GM19395 (cell line): ENCODE results near the gene MYO7B.
A peak's percentile ranks its signal among the peaks of the same experiment; 100 is the strongest.

Experiments used
- ATAC-seq: cut with Tn5 transposase; IDR thresholded peaks from one replicate; pipeline ENCODE4 v1.9.1; 2021; ENCODE audit warnings: mild to moderate bottlenecking, moderate library complexity; ENCODE audit not compliant: unreplicated experiment

Gene MYO7B

DNA sequence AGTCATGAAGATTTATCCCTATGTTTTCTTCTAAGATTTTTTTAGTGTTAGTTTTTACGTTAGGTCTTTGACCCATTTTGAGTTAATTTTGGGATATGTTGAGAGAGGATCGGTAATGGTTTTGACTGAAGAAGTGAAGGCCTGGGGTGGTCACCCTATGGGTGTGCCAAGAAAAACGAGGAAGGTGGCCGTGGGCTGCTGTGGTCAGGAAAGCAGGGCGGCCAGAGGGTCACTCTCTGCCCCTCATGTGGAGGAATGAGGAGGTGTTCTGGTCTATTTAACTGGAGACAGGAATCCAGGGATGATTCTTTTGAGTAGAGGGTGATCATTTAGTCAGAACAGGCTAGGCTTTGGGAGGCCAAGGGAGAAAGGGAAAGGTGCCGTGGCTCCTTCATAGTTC lies 50.7 kb downstream of the MYO7B start:
- no peak for ATAC-seq

DNA sequence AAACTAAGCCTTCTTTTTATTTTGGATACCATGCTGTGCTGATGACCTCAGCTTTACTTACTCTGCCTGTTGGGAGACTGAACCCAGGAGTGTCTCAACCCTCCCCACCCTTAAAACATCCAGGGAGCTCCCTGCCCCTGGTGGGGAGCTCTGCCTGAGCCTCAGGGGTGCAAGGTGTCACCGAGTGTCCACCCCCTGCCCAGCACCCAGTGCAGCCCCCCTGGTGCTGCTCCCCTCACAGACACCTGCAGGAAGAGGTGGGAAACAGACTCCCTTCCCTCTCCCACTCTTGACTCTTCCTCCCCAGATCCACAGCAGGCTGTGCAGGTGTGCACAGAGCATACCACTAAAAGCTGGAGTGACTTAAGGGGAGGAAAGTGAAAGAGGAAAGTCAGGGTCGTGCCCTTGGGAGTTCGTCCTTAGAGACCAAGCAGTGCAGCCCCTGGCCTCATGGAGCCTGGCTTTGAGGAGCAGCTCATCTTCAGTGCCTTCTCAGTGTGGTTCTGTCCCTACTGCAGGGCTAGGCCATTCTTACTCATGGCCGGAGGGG lies 51.3 kb downstream of the MYO7B start:
- ATAC-seq = no peak

DNA sequence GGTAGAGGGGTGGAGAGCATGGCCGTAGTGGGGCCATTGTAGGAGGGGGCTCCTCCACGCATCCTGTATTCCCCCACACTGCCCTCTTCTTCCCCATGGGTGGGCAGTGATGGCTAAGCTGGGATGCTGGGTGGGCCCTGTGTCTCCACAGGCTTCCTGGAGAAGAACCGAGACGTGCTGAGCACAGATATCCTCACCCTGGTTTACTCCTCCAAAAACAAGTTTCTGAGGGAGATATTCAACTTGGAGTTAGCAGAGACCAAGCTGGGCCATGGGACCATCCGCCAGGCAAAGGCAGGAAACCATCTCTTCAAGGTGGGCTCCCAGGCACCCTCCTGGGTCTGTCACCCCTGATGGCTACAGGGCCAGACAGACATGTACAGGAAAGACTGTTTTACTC lies 52.8 kb downstream of the MYO7B start:
- ATAC-seq = no peak

DNA sequence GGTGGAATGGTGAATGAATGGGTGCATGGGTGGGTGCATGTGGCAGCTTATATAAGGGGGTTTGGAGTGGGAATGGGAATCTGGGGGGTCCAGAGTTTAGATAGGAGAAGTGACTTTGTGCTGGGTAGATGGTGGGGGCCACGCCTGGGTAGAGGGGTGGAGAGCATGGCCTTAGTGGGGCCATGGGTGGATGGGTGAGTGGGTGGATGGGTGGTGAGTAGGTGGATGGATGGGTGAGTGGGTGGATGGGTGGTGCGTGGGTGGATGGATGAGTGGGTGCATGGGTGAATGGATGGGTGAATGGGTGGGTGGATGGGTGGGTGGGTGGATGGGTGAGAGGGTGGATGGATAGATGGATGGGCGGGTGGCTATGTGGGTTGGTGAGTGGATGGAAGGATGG lies 53.9 kb downstream of the MYO7B start:
- no peak for ATAC-seq

DNA sequence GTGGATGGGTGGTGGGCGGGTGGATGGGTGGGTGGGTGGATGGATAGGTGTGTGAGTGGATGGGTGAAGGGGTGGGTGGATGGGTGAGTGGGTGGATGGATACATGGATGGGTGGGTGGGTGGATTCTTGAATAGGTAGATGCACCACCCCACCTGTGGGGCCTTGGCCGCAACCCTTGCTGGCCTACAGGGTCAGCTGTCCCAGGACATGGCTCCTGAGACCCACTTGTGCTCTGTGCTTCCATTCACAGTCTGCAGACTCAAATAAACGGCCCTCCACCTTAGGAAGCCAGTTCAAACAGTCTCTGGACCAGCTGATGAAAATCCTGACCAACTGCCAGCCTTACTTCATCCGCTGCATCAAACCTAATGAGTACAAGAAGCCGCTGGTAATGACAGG lies 54.4 kb downstream of the MYO7B start:
- no peak for ATAC-seq

DNA sequence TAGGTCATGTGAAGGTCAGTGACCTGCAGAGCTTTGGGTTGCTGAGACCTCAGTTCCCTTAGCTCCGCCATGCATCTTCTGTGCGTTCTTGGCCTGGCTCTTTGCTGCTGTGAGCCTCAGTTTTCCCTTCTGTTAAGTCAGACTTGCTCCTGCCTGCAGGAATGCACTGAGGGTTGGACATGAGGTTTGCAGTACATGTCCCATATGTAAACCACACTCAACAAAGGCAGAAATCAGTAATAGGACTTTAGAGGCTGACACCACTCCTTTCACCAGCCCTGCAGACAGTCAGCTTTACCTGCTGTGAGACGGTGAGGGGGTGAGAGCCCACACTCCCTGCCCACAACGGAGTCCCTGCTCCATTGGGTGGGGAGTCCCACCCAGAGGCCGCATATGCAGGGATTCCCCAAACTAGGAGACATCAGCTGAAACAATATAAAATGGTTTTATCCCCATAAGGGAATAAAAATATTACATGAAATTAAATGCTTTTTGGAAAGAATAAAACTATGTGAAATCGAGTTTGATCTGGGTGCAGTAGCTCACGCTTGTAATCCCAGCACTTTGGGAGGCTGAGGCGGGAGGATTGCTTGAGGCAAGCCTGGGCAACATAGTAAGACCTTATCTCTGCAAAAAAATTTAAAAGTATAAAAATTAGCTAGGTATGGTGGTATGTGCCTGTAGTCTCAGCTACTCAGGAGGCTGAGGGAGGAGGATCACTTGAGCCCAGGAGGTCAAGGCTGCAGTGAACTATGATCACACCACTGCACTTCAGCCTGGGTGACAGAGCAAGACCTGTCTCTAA lies 55.1 kb downstream of the MYO7B start:
- ATAC-seq = no peak

DNA sequence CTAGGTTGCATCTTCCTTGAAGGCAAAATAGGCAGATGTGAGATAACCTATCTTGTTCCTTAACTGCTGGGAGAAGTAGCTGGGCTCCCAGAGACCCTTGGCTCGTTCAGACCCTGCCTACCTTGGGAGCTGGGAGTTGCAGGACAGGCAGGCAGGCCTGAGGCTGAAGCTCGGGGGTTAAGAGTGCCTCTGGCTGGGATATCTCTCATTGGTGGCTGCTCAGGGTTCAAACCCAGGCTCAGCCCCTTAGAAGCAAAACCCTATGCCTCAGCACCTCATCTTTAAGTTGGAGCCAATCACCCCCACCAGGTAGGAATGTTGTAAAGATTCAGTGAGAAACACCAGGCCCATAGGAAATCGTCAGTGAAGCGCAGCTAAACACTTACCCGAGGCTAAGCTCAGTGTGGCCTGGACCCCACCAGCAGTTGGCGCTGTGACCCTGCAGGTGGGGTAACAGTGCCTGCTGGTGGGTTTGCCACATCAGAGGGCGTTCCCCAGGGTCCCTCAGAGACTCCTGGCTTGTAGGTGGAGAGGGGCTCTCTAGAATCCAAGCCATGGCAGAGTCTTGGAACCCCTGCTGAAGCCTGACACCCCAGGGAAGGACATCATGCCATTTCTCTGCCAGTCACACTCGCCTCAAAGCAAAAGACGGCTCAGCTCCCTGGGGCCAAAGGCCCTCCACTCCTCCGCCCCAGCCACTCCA lies 55.9 kb downstream of the MYO7B start:
- peak; percentile 87 for ATAC-seq

DNA sequence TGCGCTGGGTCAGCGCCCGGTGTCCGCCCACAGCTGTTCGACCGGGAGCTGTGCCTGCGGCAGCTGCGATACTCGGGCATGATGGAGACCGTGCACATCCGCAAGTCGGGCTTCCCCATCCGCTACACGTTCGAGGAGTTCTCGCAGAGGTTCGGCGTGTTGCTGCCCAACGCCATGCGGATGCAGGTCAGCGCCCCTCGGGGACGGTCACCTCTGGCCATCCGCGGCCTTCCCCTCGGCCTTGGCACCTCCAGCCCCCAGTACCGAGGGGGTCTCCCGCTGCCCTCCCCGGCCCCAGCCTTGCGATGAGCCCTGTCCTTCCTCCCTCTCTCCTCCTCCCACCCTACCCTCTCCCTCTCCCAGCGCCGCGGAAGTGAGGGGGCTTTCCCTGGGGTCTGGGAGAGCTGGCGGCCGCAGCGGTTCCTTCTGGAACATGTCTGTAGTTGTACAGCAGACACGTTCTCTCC lies 57.3 kb downstream of the MYO7B start:
- ATAC-seq = no peak

DNA sequence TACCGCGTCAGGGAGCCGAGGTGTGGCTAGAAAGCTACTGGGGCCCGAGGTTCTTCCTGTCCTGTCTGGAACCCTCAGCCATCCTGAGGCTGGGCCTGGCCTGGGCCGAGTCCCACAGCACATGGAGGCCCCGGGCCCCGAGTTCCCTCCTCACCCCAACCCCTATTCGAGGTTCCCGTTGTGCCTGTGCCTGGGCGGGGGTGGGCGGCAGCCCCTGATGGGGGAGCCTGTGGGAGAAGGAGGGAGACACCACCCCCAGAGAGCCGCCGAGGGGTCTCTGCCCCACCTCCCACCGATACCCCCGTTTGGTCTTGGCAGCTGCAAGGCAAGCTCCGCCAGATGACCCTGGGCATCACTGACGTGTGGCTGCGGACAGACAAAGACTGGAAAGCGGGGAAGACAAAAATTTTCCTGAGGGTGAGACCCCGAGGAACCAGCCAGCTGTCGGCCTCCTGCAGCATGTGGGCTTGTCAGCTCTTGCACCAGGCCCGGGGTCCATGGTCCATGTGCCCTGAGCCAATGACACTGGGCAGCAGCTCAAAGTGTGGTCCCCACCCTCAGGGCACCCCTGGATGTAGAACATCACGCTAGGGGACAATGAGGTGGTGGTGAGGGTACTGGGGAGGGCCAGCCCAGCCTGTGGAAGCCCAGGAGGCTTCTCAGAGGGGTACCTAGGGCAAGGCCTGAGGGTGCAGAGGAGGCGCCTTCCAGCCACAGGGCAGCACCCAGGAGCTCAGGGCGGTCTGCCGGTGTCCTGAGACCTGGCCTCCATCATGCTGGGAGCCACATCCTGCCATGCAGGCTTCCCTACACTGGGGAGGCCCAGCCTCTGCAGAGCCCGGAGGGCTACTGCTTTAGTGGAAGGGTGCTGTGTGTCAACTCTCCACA lies 58.0 kb downstream of the MYO7B start:
- no peak for ATAC-seq

DNA sequence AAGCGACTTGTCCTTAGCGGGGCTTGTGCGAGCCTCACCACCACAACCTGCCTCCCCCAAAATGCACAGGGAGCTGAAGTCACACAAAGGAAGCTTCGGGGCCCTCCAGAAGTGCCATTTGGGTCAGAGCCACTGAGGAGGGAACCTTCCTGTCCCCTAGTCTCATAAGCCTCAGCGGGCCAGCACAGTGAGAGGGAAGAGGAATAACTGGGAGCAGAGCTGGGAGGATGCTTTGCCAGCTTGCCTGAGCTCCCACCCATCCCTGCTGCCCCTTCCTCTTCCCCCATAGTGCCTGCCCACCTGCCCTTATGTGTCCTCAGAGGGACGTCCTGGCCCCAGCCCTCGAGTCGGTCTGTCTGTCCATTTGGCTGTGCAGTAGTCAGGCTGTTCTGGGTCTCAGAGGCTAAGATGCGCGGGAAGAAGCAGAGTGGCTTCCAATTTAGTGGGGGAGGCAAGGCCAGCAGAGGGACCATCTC lies 58.7 kb downstream of the MYO7B start:
- no peak for ATAC-seq

DNA sequence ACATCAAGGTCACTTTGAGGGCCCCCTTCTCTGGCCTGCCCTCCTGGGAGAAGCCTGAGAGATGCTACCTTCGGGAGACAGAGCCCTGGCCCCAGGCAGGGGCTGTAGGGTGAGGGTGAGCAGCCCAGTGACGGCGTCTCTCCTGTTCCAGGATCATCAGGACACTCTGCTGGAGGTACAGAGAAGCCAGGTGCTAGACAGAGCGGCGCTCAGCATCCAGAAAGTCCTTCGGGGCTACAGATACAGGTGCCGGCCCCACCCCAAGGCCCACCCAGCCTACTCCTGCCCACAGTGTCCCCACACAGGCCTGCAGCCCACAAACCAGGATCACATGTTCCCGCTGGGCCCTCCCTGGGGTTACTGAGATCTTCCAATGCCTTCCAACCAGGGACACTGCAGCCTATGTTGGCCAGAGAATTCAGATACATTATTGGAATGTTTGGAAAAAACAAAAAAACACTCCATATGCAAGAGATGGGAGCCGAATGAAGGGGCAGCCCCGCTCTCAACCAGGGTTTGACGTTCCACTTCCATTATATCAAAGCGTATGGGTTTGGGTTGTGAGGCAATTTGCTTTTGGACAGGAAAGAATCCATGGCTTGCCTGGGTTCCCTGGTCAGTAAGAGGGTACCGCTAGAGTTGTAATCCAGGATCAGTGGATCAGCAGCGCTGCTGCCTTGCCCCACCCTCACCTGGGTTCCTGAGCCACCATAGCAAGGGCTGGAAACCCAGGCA lies 61.0 kb downstream of the MYO7B start:
- ATAC-seq = no peak

DNA sequence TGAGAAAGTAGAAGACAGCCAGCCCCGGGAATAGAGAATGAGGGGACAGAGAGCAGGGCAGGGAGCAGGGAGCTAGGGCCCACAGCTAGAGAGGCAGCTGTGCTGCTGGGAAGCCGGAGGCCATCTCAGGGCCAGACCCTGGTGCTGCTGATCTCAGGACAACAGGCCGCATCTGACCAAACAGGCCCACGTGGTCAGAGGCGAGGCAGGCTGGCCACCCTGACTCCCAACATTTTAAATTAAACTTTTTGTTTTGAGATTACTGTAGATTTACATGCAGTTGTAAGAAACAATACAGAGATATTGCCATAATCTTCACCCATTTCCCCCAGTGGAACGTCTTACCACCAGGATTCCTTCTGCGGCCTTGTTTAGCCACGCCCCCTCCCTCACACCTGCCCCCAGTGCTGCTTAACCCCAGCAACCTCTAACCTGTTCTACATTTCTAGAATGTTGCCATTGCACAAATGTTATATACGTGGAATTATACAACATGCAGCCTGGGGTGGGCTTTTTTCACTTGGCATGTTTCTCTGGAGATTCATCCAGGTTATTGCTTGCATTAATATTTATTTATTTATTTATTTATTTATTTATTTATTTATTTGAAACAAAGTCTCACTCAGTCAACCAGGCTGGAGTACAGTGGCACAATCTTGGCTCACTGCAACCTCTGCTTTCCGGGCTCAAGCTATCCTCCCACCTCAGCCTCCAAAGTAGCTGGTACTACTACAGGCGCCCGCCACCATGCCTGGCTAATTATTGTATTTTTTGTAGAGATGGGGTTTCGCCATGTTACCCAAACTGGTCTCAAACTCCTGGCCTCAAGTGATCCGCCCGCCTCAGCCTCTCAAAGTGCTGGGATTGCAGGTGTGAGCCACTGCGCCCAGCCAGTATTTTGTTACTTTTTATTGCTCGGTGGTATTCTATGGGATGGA lies 61.8 kb downstream of the MYO7B start:
- no peak for ATAC-seq

DNA sequence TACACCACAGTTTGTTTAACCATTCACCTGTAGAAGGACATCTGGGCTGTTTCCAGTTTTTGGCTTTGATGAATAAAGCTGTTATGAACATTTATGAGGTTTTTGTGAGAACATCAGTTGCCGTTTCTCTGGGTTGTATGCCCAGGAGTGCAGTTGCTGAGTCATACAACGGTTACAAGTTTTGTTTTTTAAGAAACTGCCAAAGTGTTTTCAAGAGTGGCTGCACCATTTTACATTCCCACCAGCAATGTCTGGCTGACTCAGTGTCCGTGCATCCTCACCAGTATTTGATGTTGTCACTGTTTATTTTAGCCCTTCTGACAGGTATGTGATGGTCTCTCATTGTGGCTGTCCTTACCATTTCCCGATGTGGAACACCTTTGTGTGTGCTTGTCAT lies 62.5 kb downstream of the MYO7B start:
- no peak for ATAC-seq

DNA sequence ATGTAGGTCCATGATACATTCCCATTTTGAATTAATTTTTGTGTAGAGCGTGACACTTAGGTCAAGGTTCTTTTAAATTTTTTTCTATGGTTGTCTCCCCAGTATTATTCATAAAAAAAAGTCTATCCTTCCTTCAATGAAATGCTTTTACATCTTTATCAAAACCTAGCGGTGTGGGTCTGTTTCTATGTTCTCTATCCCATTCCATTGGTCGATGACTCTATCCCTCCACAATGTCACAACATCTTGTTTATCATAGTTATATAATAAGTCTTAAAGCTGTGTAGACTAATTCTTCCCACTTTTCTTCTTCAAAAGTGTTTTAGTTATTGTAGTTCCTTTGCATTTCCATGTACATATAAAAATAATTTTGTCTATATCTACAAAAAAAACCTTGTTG lies 63.2 kb downstream of the MYO7B start:
- ATAC-seq = no peak

DNA sequence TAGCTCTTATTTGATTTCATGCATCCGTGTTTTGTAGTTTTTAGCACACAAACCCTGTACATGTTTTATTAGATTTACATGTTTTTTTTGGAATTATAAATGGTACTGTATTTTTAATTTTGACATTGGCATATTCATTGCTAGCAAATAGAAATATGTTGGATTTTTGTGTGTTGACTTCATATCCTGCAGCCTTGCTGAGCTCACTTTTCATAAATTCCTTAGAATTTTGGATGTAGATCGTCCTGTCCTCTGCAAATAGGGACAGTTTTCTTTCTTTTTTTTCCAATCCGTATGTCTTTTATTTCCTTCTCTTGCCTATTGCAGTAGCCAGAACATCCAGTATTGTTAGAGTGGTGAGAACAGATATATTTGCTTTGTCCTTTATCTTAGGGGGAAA lies 63.7 kb downstream of the MYO7B start:
- ATAC-seq = no peak

DNA sequence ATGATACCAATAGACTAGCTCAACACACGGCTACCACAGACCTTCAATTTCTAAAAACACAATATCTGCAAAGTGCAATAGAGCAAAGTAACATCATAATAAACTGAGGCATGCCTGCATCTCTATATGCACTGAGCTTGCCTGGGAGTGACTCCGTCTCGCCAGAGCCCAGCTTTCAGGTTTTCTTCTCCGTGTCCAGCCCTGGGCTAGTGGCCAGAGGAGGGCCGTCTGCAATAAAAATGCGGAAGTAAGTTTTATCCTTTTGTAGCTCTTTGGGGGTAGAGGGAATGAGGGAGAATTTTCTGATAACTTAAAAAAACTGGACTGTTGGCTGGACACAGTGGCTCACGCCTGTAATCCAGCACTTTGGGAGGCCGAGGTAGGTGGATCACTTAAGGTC lies 69.5 kb downstream of the MYO7B start:
- no peak for ATAC-seq

DNA sequence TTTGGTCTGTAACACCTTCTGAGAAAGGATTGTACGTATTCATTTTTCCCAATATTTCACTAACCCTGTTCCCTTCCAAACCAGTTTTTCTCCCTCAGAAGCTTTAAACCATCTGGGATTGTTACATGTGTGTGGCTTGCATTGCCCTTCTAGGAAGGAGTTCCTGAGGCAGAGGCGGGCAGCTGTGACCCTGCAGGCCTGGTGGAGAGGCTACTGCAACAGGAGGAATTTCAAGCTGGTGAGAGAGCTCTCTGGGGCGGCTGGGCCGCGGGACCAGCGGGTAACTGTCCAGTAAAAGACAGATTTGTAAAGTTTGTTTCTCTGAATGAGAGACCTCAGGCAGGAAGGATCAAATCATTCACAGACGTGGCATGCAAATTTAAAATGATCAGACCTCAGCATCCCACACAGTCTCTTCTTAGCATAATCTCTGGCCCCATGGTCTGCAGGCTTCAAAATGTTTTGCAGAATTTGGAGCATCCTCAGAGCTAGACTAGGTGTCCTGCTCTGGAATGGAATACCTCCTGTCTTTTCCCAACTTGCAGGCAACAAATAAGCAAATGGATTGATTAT lies 70.3 kb downstream of the MYO7B start:
- no peak for ATAC-seq

DNA sequence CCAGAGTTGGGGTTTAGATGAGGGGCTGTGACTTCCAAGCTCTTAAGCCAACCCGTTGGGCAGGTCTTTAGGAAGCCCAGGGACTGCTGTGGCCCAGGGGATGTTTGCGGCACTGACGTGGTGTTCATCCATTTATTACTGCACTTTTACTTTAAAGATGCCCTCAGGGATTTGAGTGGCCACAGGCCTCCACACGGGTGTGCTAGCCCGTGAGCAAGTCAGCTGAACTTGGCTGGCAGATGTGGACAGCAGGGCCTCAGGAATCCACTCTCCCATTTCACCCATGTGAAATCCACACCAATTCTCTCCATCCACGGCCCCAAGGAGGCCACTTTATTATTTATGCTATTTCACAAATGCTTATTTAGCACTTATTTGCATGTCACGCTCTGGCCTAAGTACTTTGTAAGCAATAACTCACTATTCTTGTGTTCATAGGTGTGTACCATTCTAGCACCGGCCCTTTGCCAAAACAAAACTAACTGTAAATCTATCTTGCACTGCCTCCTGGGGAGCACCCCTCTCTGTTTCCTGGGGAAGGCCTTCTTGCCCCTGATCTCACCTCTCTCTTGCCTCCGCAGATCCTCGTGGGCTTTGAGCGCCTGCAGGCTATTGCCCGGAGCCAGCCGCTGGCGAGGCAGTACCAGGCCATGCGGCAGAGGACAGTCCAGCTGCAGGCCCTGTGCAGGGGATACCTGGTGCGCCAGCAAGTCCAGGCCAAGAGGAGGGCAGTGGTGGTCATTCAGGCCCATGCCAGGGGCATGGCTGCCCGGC lies 71.3 kb downstream of the MYO7B start:
- ATAC-seq = no peak
